NCI-H345 treated with DMSO at 0.1 percent for 48 hours (cell line): ENCODE results near the gene B3GAT3.
"Not testable (repeated sequence)": the region's sequence is repeated elsewhere in the genome, so short reads cannot be mapped to it uniquely, and the experiment has no call there.

Source experiments
- DNase-seq: peaks from one replicate; lab custom pipeline; 2025; ENCODE audit not compliant: unreplicated experiment; lab: John Stamatoyannopoulos, UW

Gene B3GAT3

DNA sequence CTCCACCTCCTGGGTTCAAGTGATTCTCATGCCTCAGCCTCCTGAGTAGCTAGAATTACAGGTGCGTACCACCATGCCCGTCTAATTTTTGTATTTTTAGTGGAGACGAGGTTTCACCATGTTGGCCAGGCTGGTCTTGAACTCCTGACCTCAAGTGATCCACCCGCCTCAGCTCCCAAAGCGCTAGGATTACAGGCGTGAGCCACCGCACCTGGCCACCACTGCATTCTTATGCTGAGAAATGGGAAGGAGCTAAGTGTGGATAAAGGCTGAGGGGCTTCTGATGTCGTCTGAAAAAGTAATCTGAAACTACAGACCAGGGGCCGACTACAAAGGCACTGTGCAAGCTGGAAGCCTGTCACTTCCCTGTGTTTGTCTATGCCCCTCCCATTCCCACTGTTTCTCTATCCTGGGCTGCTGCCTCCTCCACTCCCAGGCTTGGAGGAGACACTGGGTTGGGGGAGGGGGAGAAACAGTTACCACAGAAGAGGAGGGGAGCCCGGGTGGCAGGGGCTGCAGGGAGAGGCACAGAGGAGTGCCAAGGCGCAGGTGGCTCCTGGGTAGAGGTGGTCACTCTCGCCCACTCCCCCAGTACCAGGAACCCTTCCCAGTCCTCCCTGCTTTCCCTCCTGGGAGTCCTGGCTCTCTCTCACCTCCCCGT lies 17.2 kb downstream of the B3GAT3 start:
- DNase-seq: no peak

DNA sequence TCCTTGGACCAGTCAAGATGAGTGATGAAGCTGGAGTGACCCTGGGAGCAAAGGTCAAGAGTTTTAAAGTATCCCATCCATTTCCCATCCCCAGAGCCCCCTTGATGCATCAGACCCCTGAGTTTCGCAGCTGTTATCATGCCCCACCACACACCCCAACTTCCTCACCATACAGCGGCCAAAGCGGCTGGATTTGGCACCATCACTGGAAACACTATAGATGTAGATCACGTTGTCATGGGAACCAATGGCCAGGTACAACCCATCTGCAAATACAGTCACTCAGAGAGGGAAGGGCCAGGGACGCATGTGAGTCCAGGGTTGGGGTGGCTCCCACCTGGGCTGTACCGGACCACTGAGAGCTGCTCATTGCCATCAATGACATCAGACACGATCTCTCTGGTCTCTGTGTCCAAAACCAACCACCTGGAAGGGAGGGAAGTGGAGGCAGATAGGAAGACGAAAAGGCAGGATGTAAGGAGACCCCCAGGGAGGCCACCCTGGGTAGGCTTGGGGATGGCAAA lies 17.9 kb downstream of the B3GAT3 start:
- no peak for DNase-seq

DNA sequence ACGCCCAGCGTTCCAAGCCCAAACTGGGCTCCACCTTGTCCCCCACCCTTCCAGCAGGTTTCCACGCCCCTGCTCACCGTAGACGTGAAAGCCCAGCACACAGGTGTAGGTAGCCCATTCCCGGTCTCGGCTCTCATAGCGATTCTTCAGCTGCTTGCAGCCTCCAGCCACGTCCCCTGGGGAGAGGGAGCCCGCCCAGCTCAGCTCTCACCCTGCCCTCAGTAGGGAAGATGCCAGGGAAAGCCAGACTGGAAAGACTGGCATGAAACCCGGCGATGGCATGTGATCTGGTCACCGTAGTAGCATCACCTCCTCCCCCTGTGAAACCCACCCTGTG lies 18.7 kb downstream of the B3GAT3 start:
- DNase-seq: no peak

DNA sequence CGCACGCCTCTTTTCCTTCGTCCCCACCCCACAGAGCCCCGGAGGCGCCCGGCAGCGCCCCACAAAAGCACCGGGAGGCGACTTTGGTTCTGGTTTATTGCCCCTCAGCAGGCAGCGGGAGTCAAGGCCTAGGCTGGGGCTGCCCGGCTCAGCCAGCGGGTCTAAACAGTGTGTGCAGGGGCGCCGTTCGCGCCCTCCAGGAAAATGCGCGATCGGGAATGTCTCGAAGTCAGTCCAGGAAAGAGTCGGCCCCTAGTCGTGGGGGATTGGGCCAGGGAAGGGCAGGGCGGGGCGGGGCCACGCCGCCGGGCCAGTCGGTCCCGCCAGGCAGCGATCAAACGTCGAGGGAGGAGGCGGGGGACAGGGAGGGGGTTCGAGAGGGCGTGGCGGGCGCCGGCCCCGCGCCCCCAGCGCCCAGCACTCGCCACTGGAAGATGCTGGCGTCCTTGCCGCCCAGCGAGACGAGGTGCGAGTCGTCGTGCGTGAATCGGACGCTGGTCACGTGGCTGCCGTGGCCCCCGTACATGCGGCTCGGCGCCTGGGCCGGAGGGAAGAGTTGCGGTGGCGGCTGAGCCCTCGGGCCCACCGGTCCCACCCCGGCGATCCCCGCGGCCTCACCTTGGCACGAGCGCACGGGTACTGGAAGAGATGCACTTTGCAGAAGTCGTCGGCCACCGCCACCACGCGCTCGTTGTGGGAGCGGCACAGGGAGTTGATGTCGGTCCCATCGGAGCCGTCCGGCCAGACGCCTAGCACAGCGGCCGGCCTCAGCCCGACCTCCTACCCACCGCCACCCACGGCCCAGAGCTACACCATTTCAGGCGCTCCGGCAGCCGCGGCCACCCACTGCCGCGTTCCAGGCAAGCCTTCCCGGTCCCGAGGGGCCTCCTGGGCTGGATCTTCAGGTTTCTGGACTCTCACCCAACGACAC lies 19.4 kb downstream of the B3GAT3 start:
- peak; percentile 33 for DNase-seq

DNA sequence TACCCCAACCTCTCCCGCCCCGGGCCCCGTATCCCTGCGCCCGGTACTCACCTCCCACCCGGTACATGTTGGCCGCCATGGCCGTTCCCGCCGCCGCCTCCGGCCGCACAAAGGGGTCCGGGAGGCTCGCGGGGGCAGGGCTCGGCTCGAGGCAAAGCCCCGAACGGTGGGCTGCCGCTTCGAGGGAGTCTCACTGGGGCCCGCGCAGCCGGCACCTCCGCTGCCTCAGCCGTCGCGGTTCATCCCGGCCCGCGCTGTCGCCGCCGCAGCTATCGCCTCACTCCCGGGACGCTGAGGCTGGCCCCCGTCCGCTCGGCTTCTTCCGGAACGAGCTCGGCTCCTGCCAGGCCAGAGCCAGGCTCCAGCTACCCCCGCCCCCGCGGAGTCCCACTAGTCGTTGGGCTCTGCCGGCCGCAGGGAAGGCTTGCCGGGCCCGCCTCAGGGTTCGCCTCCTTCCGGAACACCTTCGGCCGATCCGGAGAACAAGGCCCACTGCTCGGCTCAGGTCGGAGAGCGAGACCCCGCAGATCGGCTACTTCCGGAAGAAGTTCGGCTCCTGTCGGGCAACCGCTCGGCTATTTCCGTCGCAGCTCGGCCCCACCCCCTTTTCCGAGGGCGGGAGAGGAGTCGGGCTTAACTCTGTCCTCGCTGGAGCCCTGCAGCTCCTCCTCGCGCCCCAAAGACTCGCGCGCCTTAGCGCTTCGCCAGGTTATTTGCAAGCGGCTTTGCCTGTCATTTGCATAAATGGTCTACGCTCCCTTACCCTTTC lies 20.2 kb downstream of the B3GAT3 start, which contains the start of gene MTA2:
MTA2 (minus strand) TSS at position 494 of the 769 bp plus-strand sequence; CDS start at position 79, 415 bp downstream.
- peak; percentile 93 for DNase-seq

DNA sequence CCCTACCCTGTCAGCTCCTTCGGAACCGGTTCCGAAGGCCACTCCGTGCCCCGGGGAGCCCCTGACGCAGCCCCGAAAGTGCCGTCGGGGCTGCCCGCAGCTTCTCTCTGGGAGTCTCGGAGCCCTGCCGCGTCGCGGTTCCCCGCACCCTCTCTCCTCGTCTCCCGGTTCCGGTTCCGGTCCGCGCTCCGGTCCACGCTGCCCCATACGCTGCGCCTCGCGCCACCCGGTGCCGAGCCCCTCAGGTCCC lies 20.7 kb downstream of the B3GAT3 start:
- no peak for DNase-seq

DNA sequence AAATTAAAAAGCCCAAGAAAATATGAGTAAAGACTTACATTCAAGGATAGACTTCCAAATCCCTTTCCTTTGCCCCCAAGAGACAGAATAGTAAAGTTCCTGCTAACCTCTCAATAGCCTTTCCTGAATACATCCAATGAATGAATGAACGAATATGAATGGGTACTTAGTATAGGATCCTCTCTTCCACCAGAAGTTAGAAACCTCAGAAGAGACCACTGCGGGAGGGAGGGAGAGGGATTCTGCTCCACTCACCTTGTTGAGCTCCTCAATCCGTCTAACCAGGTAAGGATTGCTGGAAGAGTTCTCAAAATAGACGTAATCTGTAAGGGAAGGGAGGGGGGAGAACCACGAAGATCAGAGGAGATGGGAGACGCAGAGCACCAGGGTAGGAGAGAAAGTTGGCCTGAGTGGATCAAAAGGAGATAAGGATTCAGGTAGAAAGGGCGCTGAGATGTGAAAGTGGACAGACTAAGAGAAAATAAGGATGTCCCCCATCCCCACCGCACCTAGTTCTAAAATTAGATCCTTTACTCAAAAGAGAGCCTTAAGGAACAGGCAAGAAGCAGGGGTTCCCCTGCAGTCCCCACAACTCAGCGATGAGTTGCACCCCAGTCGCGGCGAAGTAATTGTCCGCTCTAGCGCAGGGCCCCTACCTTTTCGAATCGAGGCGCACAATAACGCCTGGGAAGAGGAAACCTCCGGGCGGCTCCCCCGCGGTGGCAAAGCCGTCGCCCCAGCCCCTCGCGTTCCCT lies 21.2 kb downstream of the B3GAT3 start:
- no peak for DNase-seq

DNA sequence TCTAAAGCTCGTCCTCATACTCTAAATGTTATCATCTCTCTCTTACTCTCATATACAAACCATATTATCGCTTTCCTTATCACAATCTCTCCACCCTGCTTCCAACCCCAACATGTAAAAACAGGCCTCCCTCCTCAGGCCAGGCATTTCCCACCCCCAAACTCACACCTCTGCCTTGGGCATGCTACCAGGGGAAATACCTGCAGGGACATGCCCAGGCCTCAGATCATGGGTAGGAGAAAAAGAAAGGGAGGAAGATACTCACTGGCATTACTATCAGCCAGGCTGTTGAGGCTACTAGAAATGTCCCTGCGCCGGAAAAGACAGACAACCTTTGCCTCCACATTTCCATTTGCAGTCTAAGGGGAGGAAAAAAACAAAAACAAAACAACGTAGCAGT lies 21.9 kb downstream of the B3GAT3 start:
- DNase-seq: no peak

DNA sequence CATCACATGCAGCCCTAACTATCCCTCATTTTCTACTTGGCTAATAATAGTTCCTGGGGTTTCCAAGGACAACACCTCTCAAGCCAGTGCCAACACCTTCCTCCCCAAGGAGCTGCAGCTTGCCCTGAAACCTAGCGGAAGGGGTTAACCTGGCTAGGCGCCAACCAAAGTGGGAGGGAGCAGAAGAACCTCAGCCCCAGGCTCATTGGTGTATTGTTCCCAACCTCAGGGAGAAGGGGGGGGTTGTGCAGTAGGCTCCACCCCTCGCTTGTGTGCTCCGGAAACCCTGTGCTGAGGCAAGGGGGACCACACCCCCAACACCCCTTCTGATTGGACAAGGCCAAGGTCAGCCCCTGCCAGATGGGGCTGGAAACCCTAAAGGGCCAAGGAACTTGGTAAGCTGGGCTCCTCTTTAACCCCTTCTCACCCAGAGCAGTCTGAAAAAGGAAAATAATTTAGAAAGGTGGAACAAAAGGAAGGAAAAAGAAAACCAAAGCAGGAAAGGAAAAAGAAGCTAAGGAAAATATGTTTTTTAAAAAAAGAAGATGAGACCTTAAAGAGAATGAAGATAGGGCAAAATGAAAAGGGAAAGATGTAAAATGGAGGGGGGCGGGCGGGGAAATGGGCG lies 22.6 kb downstream of the B3GAT3 start:
- DNase-seq: peak; percentile 60

DNA sequence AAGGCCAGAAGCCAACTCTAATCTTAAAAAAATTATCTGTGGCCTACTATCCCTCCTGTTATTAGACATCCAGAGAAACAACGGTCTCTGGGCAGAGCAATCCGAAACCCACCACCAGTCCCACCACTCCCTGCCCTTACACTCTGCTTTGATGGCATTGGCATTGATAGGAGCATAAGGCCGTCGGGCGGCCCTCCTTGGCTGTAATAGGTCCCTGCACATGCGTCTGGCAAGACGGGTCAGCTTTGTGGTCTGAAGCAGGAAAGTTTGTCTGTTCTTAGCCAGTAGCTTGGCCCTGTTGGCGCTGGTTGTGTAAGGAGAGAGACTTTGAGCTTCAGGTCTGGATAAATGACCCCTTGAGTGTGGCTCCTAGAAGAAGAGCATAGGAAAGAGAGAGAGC lies 26.7 kb downstream of the B3GAT3 start:
- no peak for DNase-seq

DNA sequence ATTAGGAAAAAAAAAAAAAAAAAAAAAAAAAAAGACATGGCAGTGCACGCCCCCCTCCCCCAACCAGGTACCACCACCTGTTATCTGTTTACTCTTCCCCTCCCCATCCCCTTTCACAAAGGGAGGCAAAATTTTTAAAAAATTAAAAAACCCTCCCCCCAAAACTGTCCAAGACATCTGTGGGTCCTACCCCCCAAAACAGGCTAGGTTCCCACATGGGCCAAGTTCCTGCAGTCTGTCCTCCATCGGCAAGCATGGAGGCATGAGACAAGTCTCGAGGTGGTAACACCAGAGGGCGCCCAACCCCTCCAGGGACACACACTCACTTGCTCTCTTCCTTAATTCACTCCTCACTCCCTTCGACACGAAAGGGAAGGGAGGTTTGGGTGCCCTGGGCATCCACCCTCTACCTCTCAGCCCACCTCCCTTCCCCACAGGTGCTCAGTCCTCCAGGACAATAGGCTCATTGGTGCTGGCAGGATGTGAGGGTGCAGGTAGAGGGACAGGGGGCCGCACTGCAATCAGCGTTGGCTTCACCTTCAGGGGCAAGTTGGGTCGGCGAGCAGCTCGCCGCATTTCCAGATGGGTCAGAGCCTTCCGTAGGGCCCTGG lies 28.2 kb downstream of the B3GAT3 start:
- peak; percentile 13 for DNase-seq

DNA sequence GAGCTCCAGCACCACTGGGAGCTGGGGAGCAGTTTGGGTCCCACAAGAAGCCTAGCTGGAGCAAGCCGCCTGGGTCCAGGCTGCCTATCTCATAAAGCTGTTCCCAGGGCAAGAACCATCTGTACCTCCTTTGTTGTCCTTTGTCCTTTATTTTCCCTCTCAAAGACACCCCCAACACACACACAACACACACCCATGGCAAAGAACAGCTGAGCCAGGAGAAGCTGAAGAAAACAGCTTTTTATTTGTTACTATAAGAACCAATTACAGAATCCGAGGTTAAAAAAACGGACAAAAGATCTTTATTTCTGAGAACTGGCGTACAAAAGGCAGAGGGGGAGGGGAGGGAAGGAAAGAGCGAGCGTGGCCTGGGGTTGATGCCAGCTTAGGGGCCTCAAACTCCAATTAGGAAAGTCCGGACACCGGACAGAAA lies 28.8 kb downstream of the B3GAT3 start:
- no peak for DNase-seq

DNA sequence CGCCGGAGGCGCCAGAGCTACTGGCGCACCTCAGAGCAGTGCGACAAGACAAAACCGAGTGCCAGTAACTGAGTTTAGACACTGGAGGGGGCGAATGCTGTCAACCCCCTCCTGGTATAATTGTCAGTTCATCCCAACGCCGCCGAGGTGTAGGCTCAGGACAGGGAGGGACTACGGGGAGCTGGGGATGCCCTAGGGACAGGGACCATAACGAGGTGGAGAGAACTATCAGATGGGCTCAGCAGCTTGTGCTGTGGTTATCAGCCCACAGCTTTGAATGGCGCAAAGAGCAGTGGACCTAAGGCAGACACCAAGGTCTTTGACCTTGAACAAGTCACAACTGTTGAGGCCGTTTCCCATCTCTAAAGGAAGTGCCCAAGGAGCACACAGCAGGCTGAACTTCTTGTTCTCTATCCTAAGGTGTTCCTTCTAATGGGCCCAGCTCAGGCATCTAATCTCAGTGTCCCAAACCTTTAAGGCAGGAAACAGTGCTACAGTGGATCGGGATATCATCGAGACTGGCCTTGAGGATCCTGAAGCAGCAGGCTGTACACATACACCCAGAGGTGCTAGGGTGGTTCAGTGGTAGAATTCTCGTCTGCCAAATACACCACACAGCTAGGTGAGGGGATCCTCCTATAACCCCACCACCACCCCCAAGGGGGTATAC lies 29.5 kb downstream of the B3GAT3 start:
- DNase-seq: no peak

DNA sequence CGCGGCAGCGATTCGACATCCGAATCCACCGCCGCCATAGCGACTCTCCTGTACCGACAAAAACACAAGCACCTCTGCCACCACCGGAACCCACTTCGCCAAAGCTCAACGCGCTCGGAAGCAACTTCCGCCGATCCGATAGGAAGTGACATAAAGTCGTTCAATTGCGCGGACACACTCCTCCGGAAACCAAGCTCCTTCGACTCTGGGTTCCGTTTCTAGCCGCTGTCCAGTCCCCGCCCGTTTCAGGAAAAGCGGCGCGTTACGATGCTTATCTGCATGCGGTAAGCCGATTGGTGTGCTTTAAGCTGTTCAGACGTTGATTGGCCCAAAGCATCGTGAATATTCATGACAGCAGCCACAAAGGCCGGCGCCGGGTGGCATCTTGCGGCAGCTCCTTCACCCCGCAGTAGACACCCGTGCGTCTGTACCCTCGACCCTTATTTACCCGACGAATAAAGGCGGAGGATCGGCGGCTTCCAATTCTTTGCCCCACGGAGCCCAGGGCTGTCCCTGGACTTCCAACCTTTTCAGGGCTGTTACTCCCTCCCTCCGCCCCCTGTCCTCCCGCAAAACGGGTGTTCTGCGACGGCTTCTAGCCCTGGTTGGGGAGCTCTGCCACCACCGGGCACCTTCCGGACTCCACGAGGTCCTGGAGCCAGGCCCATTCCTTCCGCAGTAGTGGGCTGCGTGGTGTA lies 30.2 kb downstream of the B3GAT3 start, which contains the start of gene TUT1:
TUT1 (minus strand) TSS at position 76 of the 698 bp plus-strand sequence; CDS start at position 38, 38 bp downstream.
- DNase-seq: peak; percentile 98

DNA sequence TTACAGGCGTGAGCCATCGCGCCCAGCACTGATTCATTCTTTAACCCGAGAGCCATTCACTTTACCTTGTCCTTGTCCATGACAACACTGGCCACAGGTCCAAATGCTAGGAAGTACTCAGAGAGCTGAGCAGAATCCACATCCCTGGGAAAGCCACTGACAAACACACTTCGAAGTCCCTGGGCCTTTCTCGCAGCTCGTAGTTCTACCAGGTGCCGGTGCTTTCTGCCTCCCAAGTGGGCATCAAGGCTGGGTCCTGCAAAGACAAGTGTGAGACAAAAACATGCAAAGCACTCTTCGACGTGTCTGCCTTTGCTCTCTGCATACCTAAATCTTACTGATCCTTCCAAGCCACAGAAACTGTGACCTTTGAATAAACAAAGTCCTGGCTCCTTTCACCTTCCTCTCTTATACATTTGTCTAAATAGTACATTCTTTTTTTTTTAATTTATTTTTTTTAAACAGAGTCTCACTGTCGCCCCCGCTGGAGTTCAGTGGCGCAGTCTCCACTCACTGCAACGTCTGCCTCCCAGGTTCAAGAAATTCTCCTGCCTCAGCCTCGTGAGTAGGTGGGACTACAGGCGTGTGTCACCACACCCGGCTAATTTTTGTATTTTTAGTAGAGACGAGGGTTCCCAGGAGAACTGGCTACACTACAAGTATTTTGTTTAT lies 32.7 kb downstream of the B3GAT3 start:
- no peak for DNase-seq

DNA sequence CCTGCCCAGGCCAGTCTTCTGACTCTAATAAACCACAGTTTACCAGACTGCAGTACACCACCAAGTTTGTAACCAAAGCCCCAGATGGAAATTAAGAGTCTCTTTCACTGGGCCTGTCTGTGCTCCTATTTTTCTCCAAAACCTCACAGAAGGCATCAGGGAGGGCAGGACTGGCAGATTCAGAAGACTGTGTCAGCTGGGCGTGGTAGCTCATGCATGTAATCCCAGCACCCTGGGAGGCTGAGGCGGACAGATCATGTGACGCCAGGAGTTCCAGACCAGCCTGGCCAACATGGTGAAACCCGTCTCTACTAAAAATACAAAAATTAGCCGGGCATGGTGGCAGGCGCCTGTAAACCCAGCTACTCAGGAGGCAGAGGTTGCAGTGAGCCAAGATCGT lies 36.4 kb downstream of the B3GAT3 start:
- not testable (repeated sequence) for DNase-seq

DNA sequence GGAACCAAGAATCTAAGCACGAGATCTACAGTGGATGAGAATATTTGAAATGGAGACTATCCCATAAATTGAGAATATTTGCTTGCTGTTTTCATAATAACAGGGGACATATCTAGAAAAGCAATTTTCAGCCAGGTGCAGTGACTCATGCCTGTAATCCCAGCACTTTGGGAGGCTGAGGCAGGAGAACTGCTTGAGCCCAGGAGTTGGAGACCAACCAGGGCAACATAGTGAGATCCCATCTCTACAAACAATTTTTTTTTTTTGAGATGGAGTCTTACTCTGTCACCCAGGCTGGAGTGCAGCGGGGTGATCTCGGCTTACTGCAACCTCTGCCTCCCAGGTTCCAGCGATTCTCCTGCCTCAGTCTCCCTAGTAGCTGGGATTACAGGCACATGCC lies 40.1 kb downstream of the B3GAT3 start:
- not testable (repeated sequence) for DNase-seq
